K562 (cell line): ENCODE data around the gene SIRT7. TPM values are rescaled to one million over a fixed set of nuclear protein-coding genes. Genes with fewer than 3 reads are reported as not detected.

Experiments used
- CCAR2 ChIP-seq: fragments of 200-400 bp; formaldehyde crosslinking; IDR thresholded peaks from 2 replicates; pipeline ENCODE4 v1.6.1; 2017; ENCODE audit warnings: mild to moderate bottlenecking, low read depth, low read length
- CHD4 ChIP-seq: fragments of 200-600 bp; sonication (generic); IDR thresholded peaks from 3 replicates; pipeline ENCODE4 v1.6.1; 2012; ENCODE audit warnings: low read depth, mild to moderate bottlenecking, mixed read lengths, low read length, inconsistent platforms; ENCODE audit not compliant: insufficient read depth, insufficient replicate concordance, poor library complexity, severe bottlenecking
- ETV1 ChIP-seq: fragments of 450-650 bp; conservative IDR thresholded peaks from 2 replicates; pipeline ENCODE4 v1.6.1; 2016; ENCODE audit warnings: missing genetic modification characterization, control low read depth, low read depth, missing compliant biosample characterization
- FOXP1 ChIP-seq: sonication (generic); formaldehyde crosslinking; IDR thresholded peaks from 2 replicates; pipeline ENCODE4 v1.8.0; 2022; ENCODE audit warnings: mild to moderate bottlenecking, missing genetic modification reagents
- HDGF ChIP-seq: fragments of 450-650 bp; IDR thresholded peaks from 2 replicates; pipeline ENCODE4 v1.6.1; 2016
- HIVEP1 ChIP-seq: fragments of 250-450 bp; sonication (Bioruptor Pico); IDR thresholded peaks from 2 replicates; pipeline ENCODE4 v1.4.0; 2020; ENCODE audit warnings: mild to moderate bottlenecking
- HMGN3 ChIP-seq: IDR thresholded peaks from 2 replicates; pipeline ENCODE4 v1.6.1; 2011; ENCODE audit warnings: borderline replicate concordance, low read depth, mild to moderate bottlenecking, mixed read lengths, low read length; ENCODE audit not compliant: insufficient read length; ENCODE audit errors: extremely low read depth
- ILF3 ChIP-seq: fragments of 450-650 bp; IDR thresholded peaks from 2 replicates; pipeline ENCODE4 v1.6.1; 2018; ENCODE audit warnings: antibody characterized with exemption, mild to moderate bottlenecking, moderate library complexity, borderline replicate concordance
- L3MBTL2 ChIP-seq: fragments of 450-650 bp; IDR thresholded peaks from 2 replicates; pipeline ENCODE4 v1.6.1; 2016; ENCODE audit warnings: mild to moderate bottlenecking, moderate library complexity
- MAFK ChIP-seq: IDR thresholded peaks from 2 replicates; pipeline ENCODE4 v1.6.1; 2011; ENCODE audit warnings: low read length, improper control_type of control experiment
- MECOM ChIP-seq: fragments of 250-450 bp; sonication (Bioruptor Pico); IDR thresholded peaks from 2 replicates; pipeline ENCODE4 v1.8.0; 2022; ENCODE audit warnings: inconsistent platforms
- NONO ChIP-seq, 2 experiments: fragments of 200-400 bp in 1 of 2; fragments of 450-650 bp in 1 of 2; formaldehyde crosslinking in 1 of 2; IDR thresholded peaks; 2 replicates each; pipeline ENCODE4 v1.6.1; 2017; ENCODE audit warnings: low read depth in 2 of 2, mild to moderate bottlenecking in 2 of 2, moderate library complexity in 2 of 2, low read length in 1 of 2
- NR1H2 ChIP-seq: sonication (generic); formaldehyde crosslinking; IDR thresholded peaks from 2 replicates; pipeline ENCODE4 v1.4.0; 2020; ENCODE audit warnings: mild to moderate bottlenecking, missing genetic modification reagents
- POLR3A ChIP-seq: IDR thresholded peaks from 2 replicates; pipeline ENCODE4 v1.6.1; 2011; ENCODE audit warnings: borderline replicate concordance, mild to moderate bottlenecking, moderate library complexity; ENCODE audit not compliant: insufficient read length, insufficient read depth; ENCODE audit errors: extremely low read depth
- RBBP5 ChIP-seq: fragments of 200-600 bp; sonication (generic); IDR thresholded peaks from 2 replicates; pipeline ENCODE4 v1.6.1; 2012; ENCODE audit warnings: borderline replicate concordance, mild to moderate bottlenecking, low read length, control low read depth, inconsistent platforms; ENCODE audit not compliant: insufficient read depth, poor library complexity, severe bottlenecking
- RBM22 ChIP-seq: fragments of 200-400 bp; formaldehyde crosslinking; IDR thresholded peaks from 2 replicates; pipeline ENCODE4 v1.6.1; 2018; ENCODE audit warnings: low read length, low read depth; ENCODE audit not compliant: poor library complexity, severe bottlenecking
- SLC30A9 ChIP-seq: fragments of 250-450 bp; sonication (Bioruptor Pico); IDR thresholded peaks from 2 replicates; pipeline ENCODE4 v1.8.0; 2022; ENCODE audit warnings: mild to moderate bottlenecking, moderate library complexity
- SMAD2 ChIP-seq: fragments of 150-350 bp; IDR thresholded peaks from 2 replicates; pipeline ENCODE4 v1.6.1; 2014; ENCODE audit warnings: low read depth, mild to moderate bottlenecking, low read length
- SMAD3 ChIP-seq: fragments of 450-650 bp; formaldehyde crosslinking; conservative IDR thresholded peaks from 2 replicates; pipeline ENCODE4 v1.4.0; 2020; ENCODE audit warnings: mild to moderate bottlenecking
- SMAD4 ChIP-seq: fragments of 250-450 bp; sonication (Bioruptor Pico); conservative IDR thresholded peaks from 2 replicates; pipeline ENCODE4 v1.8.0; 2021; ENCODE audit warnings: inconsistent platforms, mild to moderate bottlenecking, moderate library complexity
- SP2 ChIP-seq: IDR thresholded peaks from 2 replicates; pipeline ENCODE4 v1.6.1; 2011; ENCODE audit warnings: mild to moderate bottlenecking, low read depth, low read length, moderate library complexity; ENCODE audit not compliant: poor library complexity, severe bottlenecking; ENCODE audit errors: extremely low read depth
- TAF7 ChIP-seq: fragments of 450-650 bp; IDR thresholded peaks from 2 replicates; pipeline ENCODE4 v1.6.1; 2016; ENCODE audit warnings: missing genetic modification characterization, missing compliant biosample characterization
- XRCC3 ChIP-seq: fragments of 450-650 bp; IDR thresholded peaks from 2 replicates; pipeline ENCODE4 v1.6.1; 2017; ENCODE audit warnings: mild to moderate bottlenecking, moderate library complexity
- YY1 ChIP-seq, 3 experiments: IDR thresholded peaks; 2 replicates each; pipeline ENCODE4 v1.6.1; 2011; ENCODE audit warnings: low read length in 2 of 3, mild to moderate bottlenecking in 2 of 3, moderate library complexity in 2 of 3, borderline replicate concordance in 1 of 3, control low read depth in 1 of 3, low read depth in 1 of 3; ENCODE audit not compliant: insufficient read depth in 3 of 3, insufficient replicate concordance in 2 of 3, control insufficient read depth in 1 of 3, insufficient read length in 1 of 3; ENCODE audit errors: extremely low read depth in 1 of 3
- ZNF184 ChIP-seq: sonication (generic); formaldehyde crosslinking; IDR thresholded peaks from 2 replicates; pipeline ENCODE4 v1.5.0; 2020; ENCODE audit warnings: missing genetic modification reagents
- polyA plus RNA-seq, 8 experiments: library from polyadenylated mRNA; depleted of rRNA in 4 of 8; stranded (reverse) in 5 of 8; unstranded in 3 of 8; fragments of >200 nt; fragmentation: Nextera tagmentation in 2 of 8; fragmentation: Illumina TruSeq in 1 of 8; extraction: Ambion mirVana in 2 of 8; extraction: Trizol in 1 of 8; gene quantifications; 2 replicates each; pipeline versions ENCODE4 v1.2.1 to v1.2.3, GENCODE V29; 2011 to 2014; ENCODE audit warnings: inconsistent platforms in 1 of 8, missing spikeins in 1 of 8
- total RNA-seq, 7 experiments: library from RNA; depleted of rRNA in 6 of 7; stranded (reverse); fragments of >200 nt in 6 of 7; fragmentation: Illumina TruSeq in 2 of 7; extraction: Trizol in 2 of 7; gene quantifications; 2 replicates each; pipeline versions ENCODE4 v1.2.1 to v1.2.3, GENCODE V29; 2011 to 2021; ENCODE audit warnings: low replicate concordance in 1 of 7
- TF ChIP-seq, protein P1 (sequence below): fragments of 250-450 bp; sonication (Bioruptor Pico); IDR thresholded peaks from 2 replicates; pipeline ENCODE4 v1.5.0; 2021
- TF ChIP-seq, protein P2 (sequence below): fragments of 450-650 bp; formaldehyde crosslinking; IDR thresholded peaks from 2 replicates; pipeline ENCODE4 v1.4.0; 2022; ENCODE audit warnings: missing genetic modification characterization

Gene SIRT7
- total and polyA plus RNA-seq, 9 of the 15 experiments (the other 6 are each of a cell fraction or from before 2014, with no cell fraction given): 1.6 to 54.8 (median 20.3) TPM

DNA sequence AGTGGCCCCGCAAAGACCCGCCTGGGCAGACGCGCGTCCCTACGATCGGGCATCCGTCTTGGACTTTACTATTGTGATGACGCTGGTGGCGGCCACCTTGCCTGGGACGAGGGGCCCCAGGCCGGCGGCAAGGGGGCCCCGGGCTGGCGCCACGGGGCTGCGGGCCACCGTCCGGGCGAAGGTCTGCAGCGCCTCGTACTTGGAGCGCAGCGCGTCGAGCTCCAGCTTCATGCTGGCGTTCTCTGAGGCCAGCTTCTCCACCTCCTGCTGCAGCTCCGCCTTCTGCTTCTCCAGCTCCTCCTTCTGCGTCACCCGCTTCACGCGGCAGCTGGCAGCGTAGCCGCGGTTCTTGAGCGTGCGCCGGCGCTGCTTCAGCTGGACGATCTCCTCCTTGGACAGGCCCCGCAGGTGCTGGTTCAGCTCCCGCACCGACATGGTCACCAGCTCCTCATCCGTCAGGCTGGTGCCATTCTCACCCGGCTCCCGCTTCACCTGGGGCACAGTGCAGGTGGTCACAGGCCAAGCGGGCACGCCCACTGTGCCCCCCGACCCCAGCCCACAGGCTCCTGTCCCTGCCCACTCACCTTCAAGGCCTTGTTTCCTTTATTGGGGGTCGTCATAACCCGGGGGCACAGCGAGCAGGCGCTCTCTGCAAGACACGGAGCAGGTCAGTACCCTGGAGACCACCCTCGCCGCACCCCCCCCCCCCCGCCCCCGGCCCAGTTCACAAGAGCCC lies 4.8 kb upstream of the SIRT7 start (continued):
- TF ChIP-seq YY1 (IDR thresholded peaks at IDR 0.05; ENCODE audit: borderline replicate concordance in 1 of 3, control insufficient read depth in 1 of 3, extremely low read depth in 1 of 3, insufficient read depth in 3 of 3, insufficient read length in 1 of 3, insufficient replicate concordance in 2 of 3, low read depth in 1 of 3, low read length in 2 of 3): peak in 1 of 3 experiments; percentile 39
- no peak for TF ChIP-seq SLC30A9 (CRISPR knock-in tag)
- no peak for TF ChIP-seq MECOM (CRISPR knock-in tag)
- no peak for TF ChIP-seq ETV1 (tag)
- TF ChIP-seq L3MBTL2: peak; percentile 95
- TF ChIP-seq ILF3: no peak
- no peak for TF ChIP-seq FOXP1 (CRISPR knock-in tag)
- peak; percentile 29 for TF ChIP-seq CHD4
- TF ChIP-seq, protein P1, sequence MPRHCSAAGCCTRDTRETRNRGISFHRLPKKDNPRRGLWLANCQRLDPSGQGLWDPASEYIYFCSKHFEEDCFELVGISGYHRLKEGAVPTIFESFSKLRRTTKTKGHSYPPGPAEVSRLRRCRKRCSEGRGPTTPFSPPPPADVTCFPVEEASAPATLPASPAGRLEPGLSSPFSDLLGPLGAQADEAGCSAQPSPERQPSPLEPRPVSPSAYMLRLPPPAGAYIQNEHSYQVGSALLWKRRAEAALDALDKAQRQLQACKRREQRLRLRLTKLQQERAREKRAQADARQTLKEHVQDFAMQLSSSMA (CRISPR knock-in tag): no peak
- TF ChIP-seq SP2: no peak
- no peak for TF ChIP-seq SMAD2
- peak; percentile 66 for TF ChIP-seq SMAD4 (CRISPR knock-in tag)
- TF ChIP-seq RBM22: no peak
- TF ChIP-seq NONO (IDR thresholded peaks at IDR 0.05; ENCODE audit: low read depth in 2 of 2, low read length in 1 of 2): no peak
- TF ChIP-seq SMAD3 (CRISPR knock-in tag): no peak
- TF ChIP-seq HIVEP1: no peak; the same call in 1 of the 2 replicates
- TF ChIP-seq ZNF184 (CRISPR knock-in tag): no peak
- TF ChIP-seq, protein P2, sequence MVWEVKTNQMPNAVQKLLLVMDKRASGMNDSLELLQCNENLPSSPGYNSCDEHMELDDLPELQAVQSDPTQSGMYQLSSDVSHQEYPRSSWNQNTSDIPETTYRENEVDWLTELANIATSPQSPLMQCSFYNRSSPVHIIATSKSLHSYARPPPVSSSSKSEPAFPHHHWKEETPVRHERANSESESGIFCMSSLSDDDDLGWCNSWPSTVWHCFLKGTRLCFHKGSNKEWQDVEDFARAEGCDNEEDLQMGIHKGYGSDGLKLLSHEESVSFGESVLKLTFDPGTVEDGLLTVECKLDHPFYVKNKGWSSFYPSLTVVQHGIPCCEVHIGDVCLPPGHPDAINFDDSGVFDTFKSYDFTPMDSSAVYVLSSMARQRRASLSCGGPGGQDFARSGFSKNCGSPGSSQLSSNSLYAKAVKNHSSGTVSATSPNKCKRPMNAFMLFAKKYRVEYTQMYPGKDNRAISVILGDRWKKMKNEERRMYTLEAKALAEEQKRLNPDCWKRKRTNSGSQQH: no peak
- TF ChIP-seq HDGF: no peak
- no peak for TF ChIP-seq CCAR2
- no peak for TF ChIP-seq XRCC3
- no peak for TF ChIP-seq MAFK
- no peak for TF ChIP-seq NR1H2 (CRISPR knock-in tag)
- TF ChIP-seq HMGN3: peak; percentile 61
- TF ChIP-seq POLR3A: no peak
- no peak for TF ChIP-seq TAF7 (tag)
- TF ChIP-seq RBBP5: peak; percentile 44
